Effector CD8-positive, alpha-beta T cell (primary cell): ENCODE measurements around the gene ARHGEF16.
A peak's percentile ranks its signal among the peaks of the same experiment; 100 is the strongest.

Experiments
- DNase-seq: peaks from one replicate; lab custom pipeline; 2025; lab: John Stamatoyannopoulos, UW
- total RNA-seq, 4 experiments: gene quantifications; one replicate each; lab custom pipeline; 2026; lab: John Stamatoyannopoulos, UW

The ARHGEF16 gene
- total RNA-seq, result 0.12 to 0.44 (median 0.33) reads per million in 4 experiments

GRCh38 chr1:3453891-3454810 is at the start of gene ARHGEF16:
ARHGEF16 (plus strand) TSS chr1:3454665; CDS start chr1:3463085, 8,420 bp downstream.
- peak; percentile 10 for DNase-seq

GRCh38 chr1:3404801-3405200 is 49.7 kb upstream of the ARHGEF16 start:
- no peak for DNase-seq

GRCh38 chr1:3405491-3405890 is 49.0 kb upstream of the ARHGEF16 start:
- DNase-seq, result no peak

- DNase-seq, result no peak
Observed at GRCh38 chr1:3405974-3406867, 48.2 kb upstream of the ARHGEF16 start.

- no peak for DNase-seq
Observed at GRCh38 chr1:3407021-3407420, 47.4 kb upstream of the ARHGEF16 start.

GRCh38 chr1:3408751-3409266 is 45.7 kb upstream of the ARHGEF16 start:
- DNase-seq, result no peak

GRCh38 chr1:3409366-3410141 is 44.9 kb upstream of the ARHGEF16 start:
- DNase-seq, result no peak

GRCh38 chr1:3410142-3410925 is 44.1 kb upstream of the ARHGEF16 start:
- no peak for DNase-seq

GRCh38 chr1:3411806-3412205 is 42.7 kb upstream of the ARHGEF16 start:
- no peak for DNase-seq

- DNase-seq, result no peak
Observed at GRCh38 chr1:3412376-3412775, 42.1 kb upstream of the ARHGEF16 start.

- no peak for DNase-seq
Observed at GRCh38 chr1:3413975-3414710, 40.3 kb upstream of the ARHGEF16 start.

GRCh38 chr1:3415260-3416090 is 39.0 kb upstream of the ARHGEF16 start:
- no peak for DNase-seq

- DNase-seq, result no peak
Observed at GRCh38 chr1:3417082-3417739, 37.3 kb upstream of the ARHGEF16 start.

- DNase-seq, result no peak
Observed at GRCh38 chr1:3417934-3418333, 36.5 kb upstream of the ARHGEF16 start.

GRCh38 chr1:3418600-3418999 is 35.9 kb upstream of the ARHGEF16 start:
- DNase-seq, result no peak

GRCh38 chr1:3419415-3420204 is 34.9 kb upstream of the ARHGEF16 start:
- no peak for DNase-seq

GRCh38 chr1:3420218-3420951 is 34.1 kb upstream of the ARHGEF16 start:
- DNase-seq, result no peak
